22Rv1 (cell line): ENCODE results near the gene SNRPE.

Experiments
- ZFX ChIP-seq: fragments of 450-650 bp; IDR thresholded peaks from 2 replicates; pipeline ENCODE4 v1.6.1; 2017; ENCODE audit warnings: antibody characterized with exemption, borderline replicate concordance
- TF ChIP-seq, protein P1 (sequence below): fragments of 450-650 bp; IDR thresholded peaks from 2 replicates; pipeline ENCODE4 v1.5.1; 2017; ENCODE audit warnings: mild to moderate bottlenecking

DNA sequence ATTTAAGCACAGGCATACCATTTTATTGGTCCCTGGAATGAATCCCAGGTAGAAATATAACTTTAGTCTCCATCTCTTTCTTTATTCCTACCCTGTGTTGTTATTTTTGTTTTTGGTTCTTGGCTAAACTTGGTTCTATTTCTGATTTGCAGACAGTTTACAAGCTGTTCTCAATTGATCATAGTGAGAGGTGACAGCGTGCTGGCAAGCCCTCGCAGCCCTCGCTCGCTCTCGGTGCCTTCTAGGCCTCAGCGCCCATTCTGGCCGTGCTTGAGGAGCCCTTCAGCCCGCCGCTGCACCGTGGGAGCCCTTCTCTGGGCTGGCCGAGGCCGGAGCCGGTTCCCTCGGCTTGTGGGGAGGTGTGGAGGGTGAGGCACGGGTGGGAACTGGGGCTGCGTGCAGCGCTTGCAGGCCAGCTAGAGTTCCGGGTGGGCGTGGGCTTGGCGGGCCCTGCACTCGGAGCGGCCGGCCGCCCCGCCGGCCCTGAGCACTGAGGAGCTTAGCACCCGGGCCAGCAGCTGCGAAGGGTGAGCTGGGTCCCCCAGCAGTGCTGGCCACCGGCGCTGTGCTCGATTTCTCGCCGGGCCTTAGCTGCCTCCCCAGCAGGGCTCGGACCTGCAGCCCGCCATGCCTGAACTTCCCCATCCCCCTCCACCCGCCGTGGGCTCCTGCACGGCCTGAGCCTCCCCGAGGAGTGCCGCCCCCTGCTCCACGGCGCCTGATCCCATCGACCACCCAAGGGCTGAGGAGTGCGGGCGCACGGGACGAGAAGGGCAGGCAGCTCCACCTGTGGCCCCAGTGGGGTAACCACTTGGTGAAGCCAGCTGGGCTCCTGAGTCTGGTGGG lies 38.7 kb downstream of the SNRPE start:
- TF ChIP-seq, protein P1, sequence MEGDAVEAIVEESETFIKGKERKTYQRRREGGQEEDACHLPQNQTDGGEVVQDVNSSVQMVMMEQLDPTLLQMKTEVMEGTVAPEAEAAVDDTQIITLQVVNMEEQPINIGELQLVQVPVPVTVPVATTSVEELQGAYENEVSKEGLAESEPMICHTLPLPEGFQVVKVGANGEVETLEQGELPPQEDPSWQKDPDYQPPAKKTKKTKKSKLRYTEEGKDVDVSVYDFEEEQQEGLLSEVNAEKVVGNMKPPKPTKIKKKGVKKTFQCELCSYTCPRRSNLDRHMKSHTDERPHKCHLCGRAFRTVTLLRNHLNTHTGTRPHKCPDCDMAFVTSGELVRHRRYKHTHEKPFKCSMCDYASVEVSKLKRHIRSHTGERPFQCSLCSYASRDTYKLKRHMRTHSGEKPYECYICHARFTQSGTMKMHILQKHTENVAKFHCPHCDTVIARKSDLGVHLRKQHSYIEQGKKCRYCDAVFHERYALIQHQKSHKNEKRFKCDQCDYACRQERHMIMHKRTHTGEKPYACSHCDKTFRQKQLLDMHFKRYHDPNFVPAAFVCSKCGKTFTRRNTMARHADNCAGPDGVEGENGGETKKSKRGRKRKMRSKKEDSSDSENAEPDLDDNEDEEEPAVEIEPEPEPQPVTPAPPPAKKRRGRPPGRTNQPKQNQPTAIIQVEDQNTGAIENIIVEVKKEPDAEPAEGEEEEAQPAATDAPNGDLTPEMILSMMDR = no peak
- no peak for TF ChIP-seq ZFX
